SK-N-SH (cell line): Measurements from ENCODE around the gene LRP2BP.

Experiments
- EP300 ChIP-seq, 2 experiments: IDR thresholded peaks; 2 replicates each; pipeline versions ENCODE4 v1.4.0 to v1.6.1; 2012; ENCODE audit warnings: borderline replicate concordance in 1 of 2, low read depth in 1 of 2, low read length in 1 of 2
- FOSL2 ChIP-seq: IDR thresholded peaks from 2 replicates; pipeline ENCODE4 v1.4.0; 2012; ENCODE audit warnings: low read depth, mild to moderate bottlenecking, moderate library complexity, borderline replicate concordance
- GATA2 ChIP-seq: sonication (generic); formaldehyde crosslinking; IDR thresholded peaks from 2 replicates; pipeline ENCODE4 v1.5.0; 2020; ENCODE audit warnings: mild to moderate bottlenecking, missing genetic modification reagents
- JUND ChIP-seq: IDR thresholded peaks from 2 replicates; pipeline ENCODE4 v1.4.0; 2012
- POLR2AphosphoS5 ChIP-seq: IDR thresholded peaks from 2 replicates; pipeline ENCODE4 v1.6.1; 2012; ENCODE audit warnings: low read depth, low read length
- TAF1 ChIP-seq: IDR thresholded peaks from 2 replicates; pipeline ENCODE4 v1.6.1; 2012; ENCODE audit warnings: low read depth, mild to moderate bottlenecking, low read length, moderate library complexity, borderline replicate concordance
- YY1 ChIP-seq: IDR thresholded peaks from 2 replicates; pipeline ENCODE4 v1.4.0; 2012; ENCODE audit warnings: low read depth, mild to moderate bottlenecking
- TF ChIP-seq, protein P1 (sequence below): IDR thresholded peaks from 2 replicates; pipeline ENCODE4 v1.4.0; 2012; ENCODE audit warnings: low read depth, borderline replicate concordance
- TF ChIP-seq, protein P2 (sequence below): fragments of 200-600 bp; sonication (generic); IDR thresholded peaks from 2 replicates; pipeline ENCODE4 v1.6.1; 2017; ENCODE audit warnings: antibody characterized with exemption, mild to moderate bottlenecking, moderate library complexity
- TF ChIP-seq, protein P3 (sequence below): IDR thresholded peaks from 2 replicates; pipeline ENCODE4 v1.4.0; 2012; ENCODE audit warnings: low read depth
- TF ChIP-seq, protein P4 (sequence below): fragments of 150-350 bp; IDR thresholded peaks from 2 replicates; pipeline ENCODE4 v1.6.1; 2017; ENCODE audit warnings: antibody characterized with exemption, low read length, low read depth, borderline replicate concordance

DNA sequence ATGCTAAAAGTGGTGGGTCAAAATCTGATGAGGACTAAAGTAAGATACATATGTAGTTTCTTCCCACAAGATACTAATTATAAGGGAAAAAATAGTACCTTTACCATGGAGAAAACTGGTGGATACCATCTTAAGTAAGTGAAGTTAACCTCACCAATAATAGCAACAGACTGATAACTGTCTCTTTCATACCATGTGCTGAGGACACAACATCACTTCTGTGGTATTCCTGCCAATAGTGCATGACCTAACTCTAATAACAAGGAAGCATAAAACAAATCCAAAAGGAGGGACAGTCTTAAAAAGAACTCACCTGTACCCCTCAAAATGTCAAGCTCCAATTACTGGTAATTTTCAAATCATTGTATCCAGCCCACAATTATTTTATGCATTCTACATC lies 21.2 kb upstream of the LRP2BP start:
- TF ChIP-seq JUND (no peak), EP300 (IDR thresholded peaks at IDR 0.05; ENCODE audit: borderline replicate concordance in 1 of 2, low read depth in 1 of 2, low read length in 1 of 2) (no peak), TAF1 (no peak), YY1 (no peak), GATA2 (CRISPR knock-in tag) (no peak), POLR2AphosphoS5 (no peak), FOSL2 (no peak)
- TF ChIP-seq, protein P1, sequence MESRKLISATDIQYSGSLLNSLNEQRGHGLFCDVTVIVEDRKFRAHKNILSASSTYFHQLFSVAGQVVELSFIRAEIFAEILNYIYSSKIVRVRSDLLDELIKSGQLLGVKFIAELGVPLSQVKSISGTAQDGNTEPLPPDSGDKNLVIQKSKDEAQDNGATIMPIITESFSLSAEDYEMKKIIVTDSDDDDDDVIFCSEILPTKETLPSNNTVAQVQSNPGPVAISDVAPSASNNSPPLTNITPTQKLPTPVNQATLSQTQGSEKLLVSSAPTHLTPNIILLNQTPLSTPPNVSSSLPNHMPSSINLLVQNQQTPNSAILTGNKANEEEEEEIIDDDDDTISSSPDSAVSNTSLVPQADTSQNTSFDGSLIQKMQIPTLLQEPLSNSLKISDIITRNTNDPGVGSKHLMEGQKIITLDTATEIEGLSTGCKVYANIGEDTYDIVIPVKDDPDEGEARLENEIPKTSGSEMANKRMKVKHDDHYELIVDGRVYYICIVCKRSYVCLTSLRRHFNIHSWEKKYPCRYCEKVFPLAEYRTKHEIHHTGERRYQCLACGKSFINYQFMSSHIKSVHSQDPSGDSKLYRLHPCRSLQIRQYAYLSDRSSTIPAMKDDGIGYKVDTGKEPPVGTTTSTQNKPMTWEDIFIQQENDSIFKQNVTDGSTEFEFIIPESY: no peak
- TF ChIP-seq, protein P2, sequence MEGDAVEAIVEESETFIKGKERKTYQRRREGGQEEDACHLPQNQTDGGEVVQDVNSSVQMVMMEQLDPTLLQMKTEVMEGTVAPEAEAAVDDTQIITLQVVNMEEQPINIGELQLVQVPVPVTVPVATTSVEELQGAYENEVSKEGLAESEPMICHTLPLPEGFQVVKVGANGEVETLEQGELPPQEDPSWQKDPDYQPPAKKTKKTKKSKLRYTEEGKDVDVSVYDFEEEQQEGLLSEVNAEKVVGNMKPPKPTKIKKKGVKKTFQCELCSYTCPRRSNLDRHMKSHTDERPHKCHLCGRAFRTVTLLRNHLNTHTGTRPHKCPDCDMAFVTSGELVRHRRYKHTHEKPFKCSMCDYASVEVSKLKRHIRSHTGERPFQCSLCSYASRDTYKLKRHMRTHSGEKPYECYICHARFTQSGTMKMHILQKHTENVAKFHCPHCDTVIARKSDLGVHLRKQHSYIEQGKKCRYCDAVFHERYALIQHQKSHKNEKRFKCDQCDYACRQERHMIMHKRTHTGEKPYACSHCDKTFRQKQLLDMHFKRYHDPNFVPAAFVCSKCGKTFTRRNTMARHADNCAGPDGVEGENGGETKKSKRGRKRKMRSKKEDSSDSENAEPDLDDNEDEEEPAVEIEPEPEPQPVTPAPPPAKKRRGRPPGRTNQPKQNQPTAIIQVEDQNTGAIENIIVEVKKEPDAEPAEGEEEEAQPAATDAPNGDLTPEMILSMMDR: no peak
- TF ChIP-seq, protein P3, sequence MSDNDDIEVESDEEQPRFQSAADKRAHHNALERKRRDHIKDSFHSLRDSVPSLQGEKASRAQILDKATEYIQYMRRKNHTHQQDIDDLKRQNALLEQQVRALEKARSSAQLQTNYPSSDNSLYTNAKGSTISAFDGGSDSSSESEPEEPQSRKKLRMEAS: no peak
- TF ChIP-seq, protein P4, sequence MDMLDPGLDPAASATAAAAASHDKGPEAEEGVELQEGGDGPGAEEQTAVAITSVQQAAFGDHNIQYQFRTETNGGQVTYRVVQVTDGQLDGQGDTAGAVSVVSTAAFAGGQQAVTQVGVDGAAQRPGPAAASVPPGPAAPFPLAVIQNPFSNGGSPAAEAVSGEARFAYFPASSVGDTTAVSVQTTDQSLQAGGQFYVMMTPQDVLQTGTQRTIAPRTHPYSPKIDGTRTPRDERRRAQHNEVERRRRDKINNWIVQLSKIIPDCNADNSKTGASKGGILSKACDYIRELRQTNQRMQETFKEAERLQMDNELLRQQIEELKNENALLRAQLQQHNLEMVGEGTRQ: no peak
